ENCODE measurements around the gene TMPRSS13.
A peak's percentile ranks its signal among the peaks of the same experiment; 100 is the strongest.

Gene TMPRSS13

DNA sequence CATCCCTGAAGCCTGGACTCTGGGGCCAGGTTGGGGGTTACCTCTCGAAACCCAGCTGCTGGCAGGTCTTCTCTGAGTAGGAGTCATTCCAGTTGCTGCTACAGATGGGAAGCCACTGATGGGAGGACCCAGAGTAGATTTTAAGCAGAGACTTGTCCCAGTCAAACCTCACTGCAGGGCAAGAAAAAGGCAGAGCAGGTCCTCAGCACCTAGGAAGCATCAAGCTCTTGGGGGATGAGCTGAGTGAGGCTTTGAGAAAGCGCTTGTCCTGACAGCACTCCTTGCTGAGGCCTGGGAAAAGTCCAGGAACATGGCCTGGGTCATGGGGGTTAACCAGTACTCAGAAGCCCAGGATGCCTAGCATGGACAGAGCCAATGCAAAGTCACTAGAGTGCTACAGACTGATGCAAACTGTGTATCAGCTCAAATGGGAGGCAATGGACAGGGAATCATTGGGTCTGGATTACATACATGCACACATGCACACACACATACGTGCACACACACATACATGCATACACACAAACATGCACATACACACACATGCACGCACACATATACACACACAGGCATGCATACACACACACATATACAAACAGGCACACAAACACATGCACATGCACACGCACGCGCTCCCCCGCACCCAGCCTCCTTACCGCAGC, 15.3 kb downstream of the TMPRSS13 start:
- DNase-seq (ENCODE audit: low read depth in 2 of 2): no peak

DNA sequence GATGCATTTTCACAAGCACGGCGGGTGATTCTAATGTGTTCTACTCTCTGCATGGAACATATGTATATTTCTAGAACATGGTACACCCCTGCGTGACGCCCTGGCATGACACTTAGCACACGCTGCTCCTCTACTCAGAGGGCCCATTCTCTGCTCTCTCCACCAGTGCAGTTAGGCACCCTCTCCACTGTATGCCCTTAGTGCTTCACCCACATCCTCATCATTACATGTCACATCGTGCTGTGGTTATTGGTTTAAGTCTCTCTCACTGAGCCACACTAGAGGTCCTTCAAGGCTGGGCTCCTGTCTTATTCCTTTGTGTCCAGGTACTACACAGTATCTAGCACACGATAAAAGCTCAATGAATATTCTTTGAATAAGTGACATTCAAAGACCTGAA, 16.7 kb downstream of the TMPRSS13 start:
- no peak for DNase-seq (ENCODE audit: low read depth in 2 of 2)

DNA sequence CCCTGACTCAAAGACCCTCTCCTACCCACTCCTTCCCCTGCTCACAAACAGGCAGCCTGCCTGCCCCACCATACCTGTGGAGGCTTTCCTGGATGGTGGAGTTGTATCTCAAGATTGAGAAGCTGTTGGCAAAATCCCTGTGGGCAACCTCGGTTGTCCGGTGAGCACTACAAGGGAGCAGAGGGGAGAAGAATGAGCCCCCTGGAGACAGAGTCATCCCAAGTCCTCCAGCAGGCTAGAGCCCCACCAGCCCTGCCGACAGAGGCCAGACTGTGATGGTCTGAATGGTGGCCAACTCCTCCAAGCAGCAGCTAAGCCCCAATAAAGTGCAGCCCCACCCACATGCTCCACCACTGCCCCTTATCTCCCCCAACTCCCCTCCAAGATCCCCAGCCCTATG, 17.5 kb downstream of the TMPRSS13 start:
- DNase-seq (ENCODE audit: low read depth in 2 of 2): no peak

DNA sequence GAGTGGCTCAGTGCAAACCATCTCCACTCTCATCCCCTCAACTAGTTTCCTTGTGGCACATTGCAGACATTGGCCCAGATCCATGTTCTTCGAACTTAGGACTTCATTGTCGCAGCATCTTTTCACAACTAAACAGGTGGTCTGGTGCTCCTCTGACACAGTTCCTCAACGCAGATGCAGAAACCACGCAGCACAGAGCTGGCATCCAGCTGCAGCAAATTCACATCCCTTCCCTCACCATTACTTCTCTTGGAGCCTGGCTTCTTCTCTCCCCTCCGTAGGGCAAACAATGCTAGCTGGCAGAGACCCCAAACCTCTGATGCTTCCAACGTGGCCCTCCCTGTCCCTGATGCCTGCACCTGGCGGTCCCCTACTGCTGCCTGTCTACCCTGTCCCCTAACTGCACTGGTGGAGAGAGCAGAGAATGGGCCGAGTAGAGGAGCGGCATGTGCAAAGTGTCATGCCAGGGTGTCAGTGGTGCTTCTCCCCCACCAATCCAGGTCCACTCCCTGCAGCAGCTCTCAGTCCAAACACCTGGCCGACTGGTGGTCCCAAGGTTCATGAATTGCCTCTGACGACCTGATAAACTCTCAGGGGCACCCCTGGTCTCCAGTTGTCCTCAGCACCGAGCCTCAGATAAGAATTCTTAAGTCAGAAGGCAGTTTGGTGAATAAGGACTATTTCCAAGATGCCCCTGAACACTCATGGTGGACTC, 18.1 kb downstream of the TMPRSS13 start:
- no peak for DNase-seq (ENCODE audit: low read depth in 2 of 2)

DNA sequence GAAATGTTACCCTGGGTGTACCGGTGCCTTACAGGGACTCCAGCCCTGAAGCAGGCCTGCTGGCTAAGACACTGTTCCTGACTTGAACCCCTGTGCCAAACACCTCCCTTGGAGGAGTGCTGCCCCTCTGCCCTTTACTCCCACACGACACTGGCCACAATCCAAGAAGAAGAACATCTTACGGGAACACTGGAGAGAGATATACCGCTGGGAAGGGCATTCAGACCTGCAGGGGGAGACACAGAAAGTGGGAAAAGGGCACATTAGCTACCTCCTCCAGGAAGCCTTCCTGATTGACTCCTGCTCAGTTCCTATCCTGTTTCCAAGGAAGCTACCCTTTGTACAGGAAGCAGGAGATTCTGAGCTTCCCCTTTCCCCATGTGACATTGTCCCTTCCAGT, 18.7 kb downstream of the TMPRSS13 start:
- no peak for DNase-seq (ENCODE audit: low read depth in 2 of 2)

DNA sequence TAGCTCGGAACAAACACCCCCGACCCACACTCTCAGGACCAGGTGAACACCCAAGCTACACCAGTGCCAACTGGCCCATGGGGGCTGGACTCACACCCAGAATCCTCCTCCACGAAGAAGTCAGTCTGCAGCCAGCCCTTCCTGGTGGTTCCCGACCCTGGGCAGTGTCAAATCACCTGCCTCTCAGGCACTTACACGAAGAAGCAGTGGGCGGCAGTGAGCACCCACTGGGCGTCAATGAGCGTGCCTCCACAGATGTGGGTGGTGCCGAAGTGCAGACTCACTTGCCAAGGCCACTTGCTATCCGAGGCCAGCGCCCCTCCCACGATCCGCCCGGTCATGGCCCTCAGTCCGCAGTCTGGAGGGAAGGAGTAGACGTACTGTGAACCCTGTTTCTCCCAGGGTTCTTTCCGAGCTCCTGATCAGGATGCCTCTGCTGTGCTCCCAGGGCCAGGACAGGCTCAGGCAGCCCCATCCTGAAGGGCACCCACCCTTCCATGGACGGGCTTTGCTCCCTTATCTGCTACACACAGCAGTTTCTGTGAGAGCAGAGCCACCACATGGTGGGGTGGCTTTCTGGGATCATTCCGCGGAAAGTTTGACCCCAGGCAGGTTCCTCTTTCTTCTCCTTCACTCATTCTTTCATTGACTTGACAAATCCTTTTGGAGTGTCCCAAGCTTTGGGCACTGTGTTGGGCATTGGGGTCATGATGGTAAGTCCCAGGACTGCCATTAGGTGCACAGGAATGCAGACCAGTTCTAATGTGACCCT, 19.4 kb downstream of the TMPRSS13 start:
- no peak for DNase-seq (ENCODE audit: low read depth in 2 of 2)

DNA sequence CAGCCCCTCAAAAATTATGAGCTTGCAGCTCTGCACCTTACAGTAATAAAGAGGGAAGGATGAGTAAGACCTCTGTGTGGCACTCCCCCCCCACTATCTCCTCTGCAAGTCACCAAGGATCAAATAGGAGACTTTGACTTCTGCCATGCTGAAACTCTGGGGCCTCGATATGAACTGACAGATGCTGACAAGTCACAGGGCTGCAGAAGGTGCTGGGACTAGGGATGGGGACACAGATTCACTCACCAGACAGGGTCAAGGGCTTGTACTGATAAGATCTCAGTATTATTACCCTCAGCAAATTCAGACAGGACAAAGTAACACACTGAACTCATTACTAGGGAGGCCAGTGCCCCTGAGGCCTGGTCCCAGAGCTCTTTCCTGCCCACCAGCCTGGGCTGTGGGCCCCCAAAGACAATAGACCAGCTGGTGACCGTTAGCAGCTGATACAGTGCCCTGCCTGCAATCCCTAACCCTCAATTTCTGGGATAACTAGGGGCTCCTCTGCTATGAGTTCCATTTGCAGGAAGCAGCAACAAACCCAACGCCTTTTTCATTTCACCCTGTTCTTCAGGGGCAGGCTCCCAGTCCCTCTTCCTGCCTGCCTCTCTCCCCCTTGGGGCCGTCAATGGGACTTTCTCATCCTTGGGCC, 20.1 kb downstream of the TMPRSS13 start:
- DNase-seq (ENCODE audit: low read depth in 2 of 2): no peak

DNA sequence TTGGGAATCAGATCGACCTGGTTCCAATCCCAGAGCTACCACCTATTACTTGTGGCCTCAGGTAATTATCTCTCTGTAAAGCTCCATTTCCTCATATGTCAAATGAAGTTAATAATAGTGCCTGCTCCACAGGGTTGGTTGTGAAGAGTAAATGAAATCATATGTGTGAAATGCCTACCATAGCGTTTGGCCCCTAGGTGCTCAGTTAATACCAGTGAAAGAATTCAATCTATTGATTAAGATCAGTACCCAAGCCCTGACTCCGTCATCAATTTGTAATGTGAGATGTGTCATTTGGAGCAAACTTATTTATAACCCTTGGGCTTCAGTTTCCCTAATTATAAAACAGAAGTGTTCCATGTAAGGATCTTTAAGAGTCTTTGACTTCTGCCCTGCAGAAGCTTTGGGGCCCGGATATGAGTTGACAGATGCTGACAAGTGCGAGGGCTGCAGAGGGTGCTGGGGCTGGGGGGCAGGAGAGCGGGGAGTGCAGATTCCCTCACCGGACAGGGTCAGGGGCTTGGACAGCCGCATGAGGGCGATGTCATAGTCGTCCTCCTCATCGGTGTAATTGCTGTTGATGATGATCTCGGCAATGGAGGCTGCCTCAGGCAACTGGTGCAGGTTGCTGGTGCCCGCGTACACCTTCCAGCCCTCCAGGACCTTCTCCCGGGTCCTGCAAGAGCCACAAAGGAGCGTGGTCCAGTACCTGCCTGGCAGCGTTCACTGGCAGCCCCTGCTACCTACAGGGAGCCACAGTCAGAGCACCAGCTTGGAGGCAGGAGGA, 20.9 kb downstream of the TMPRSS13 start:
- no peak for DNase-seq (ENCODE audit: low read depth in 2 of 2)

DNA sequence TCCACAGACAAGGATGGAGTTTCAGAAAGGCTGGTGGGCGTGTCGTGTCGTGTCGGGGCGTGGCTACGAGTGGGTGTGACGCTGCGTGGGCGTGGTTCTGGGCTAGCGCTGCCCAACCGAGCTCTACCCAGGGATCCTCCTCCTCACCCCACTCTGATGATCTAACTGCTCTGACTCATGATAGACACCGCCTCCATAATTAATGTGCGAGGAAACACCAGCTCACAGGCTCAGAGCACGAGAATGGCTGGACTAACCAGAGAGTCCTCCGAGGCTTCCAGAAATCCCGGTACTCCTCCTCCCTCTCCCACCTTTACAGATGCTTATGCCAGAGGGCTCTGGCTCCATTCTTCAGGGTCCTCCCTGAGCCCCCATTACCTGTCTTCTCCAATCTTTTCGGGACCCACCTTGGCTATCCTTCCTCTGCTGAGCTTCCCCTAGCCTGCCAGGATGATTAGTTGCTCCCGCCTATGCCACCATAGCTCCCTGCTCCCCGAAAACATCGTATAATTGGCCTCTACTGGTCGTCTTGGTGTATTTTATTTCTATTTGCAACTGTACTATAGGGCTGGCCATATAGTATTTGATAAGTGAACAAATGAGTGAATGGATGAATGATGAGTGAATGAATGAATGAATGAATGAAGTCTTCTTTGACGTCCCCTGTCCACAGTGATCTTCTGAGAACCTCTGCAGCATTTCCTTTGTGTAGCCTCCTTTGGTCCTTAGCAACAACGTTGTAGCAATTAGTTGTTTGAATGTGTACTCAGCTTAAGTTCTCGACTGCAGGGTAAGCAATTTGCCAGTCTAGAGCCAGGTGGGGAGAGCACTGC, 21.7 kb downstream of the TMPRSS13 start:
- DNase-seq (ENCODE audit: low read depth in 2 of 2): peak; percentile 56 to 77

DNA sequence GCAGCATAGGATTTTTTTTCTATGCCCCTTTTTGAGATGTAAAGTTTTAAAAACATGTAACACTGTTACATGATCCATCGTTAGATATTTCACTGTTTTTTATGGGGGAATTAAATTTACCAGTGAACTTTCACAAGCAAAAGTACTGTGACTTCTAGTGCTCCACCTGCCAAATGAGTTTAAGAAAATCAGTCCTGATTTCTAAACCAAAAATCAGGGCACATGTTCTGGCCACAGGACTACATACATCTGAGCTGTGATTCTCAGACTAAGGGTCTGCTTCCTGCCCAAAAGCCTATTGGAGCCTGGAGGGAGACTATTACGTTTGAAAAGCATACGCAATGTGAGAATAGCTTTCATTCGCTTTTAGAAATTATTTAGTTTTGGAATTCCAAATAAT, 22.5 kb downstream of the TMPRSS13 start:
- DNase-seq (ENCODE audit: low read depth in 2 of 2): no peak

DNA sequence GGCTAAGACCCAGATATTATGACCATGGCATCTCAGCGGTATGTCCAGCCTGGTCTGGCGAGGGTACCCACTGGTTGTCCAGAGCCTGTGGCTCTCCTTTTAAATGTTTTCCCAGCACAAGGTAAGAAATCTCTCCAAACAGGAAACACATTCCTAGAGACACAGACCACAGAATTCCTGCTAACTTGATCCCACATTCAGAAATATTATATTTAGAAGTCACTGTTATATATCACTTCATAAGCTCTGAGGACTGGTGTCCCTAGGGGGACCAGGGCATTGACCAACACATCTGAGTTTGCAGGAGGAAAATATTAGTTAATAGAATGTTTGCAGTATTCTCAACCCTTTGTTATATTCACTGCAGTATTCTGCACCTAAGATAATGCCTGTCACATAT, 23.1 kb downstream of the TMPRSS13 start:
- no peak for DNase-seq (ENCODE audit: low read depth in 2 of 2)

DNA sequence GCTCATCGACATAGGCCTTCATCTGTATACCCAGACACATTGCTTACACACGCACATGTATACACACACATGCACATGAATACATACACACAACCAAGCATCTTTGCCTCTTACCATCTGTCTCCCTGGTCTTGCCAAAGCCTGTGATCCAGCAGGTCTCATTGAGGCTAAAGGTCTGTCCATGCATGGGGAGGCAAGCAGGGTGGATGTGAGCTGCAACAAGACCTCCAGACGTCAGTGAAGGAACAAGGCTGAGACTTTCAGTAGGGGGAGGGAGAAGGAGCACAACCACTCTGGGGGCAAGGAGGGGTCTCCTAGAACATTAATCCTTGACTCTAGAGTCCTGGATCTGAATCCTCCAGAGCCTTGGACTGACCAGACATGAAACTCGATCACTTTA, 23.7 kb downstream of the TMPRSS13 start:
- no peak for DNase-seq (ENCODE audit: low read depth in 2 of 2)

DNA sequence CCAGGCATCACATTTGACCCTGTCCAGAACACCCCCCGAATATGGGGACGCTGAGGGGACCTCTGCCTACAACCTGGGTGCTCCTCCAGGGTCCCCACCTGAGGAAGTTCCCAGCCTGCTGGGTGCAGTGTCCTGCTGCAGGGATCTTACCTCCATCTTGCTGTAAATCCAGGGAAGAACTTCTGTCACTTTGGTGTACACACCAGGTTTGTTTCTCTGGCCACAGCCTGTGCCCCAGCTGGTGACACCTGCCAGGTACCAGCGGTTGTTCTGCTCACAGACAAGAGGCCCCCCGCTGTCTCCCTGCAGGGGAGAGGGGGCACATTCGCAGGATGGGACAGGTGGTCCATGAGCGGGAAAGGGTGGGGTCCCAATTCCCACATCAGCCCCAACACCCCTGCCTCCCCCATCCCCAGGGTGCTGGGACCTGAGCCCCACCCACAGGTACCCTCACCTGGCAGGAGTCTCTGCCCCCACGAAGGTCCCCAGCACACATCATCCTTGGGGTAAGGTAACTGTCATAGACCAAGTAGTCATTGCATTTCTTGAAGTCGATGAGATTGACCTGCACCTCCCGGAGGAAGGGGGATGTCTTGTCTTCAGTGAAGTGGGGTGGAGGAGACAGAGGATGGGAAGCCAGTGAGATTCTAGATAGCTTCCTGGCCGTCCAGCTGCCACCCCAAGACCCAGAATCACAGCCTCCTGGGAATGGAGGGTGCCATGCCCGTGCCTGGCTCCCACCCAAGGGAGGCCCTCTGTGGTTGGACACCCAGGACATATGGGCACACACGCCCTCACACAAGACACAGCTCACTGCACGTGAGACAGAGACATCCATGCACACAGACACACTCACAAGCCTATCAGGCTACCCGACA, 25.5 kb downstream of the TMPRSS13 start:
- no peak for DNase-seq (ENCODE audit: low read depth in 2 of 2)

DNA sequence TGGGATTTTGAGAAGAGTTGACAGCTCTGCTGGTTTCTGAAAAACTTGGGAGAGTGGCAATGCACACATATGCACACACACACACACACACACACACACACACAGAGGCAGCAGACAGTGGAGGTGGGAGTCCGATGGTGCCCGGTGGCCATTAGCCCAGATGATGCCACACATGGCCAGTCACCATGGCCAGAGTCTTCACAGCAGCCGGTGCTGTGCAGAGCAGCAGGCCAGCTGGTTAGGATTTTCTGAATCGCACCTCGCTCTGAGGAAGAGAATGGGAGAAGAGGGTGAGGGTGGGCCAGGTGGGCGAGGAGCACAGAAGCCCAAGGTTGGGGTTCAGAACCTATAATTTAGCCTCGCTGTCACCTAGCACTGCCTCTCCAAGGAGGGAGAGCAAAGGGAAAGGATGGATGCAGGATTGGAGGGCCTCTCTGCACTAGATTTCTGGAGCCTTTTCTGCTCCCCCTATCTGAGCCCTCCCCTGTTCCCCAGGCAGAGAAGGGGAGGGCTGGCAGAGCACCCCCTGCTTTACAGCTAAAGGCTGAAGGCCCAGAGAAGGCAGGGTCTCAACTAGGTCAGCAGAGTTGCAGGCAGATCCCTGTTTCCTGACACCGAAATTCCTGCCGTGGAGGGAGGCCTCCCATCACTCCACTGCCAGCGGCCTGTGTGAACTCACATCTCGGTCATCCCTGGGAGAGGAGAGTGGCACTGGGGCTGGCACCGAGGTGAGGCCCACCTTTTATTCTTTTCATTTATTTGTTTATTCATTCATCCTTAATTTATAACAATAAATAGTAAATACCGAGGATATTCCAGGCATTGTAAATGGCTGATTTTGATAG, 27.0 kb downstream of the TMPRSS13 start:
- DNase-seq (ENCODE audit: low read depth in 2 of 2): no peak

DNA sequence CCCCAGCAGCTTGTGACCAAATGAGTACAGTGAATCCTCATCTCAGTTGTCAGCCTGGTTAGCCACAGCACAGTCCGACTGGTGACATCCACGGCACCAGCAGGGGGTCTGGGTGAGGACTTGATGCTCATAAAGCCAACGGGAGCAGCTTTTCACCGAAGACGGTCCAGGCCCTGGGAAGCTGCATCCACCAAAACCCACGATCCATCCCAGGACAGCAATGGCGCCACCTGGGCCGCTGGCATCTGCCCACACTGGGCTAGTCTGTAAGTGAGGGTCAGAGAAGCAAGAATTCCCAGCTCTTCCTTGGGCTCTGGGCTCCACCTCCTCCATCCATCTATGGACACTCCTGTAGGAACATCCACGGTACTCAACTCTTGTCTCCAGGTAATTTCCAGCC, 27.6 kb downstream of the TMPRSS13 start:
- no peak for DNase-seq (ENCODE audit: low read depth in 2 of 2)

DNA sequence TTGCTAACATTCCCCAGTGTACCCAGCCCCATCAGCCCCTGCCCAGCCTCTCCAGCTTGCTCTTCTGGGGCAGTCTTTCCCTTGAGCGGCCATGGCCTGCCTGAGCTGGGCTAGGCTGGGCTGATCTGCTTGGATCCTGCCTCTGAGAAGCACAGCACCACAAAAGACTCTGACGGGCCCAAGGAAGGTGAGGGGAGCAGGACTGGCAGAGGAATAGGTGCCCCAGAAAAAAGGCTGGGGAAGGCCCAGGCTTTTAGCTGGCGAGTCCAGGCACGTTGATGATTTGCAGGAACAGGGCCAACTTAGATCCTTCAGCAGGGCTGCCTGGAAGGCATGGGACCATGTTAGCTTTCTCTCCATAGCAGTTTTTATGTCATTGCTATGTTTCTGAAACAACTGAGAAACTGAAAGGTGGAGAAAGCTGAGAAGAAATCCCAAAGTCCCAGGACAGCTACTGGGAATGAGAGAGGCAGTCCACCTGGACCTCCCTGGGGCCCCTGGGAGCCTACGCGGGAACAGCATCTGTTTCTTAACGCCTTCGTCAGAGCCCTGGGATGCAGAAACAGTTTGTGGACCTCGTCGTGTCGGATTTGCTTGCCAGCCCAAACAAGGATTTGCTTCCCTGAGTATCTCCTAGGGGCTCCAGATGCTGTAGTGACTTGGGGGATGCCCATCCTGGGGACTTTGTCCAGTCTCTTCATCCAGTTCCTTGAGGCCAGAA, 28.3 kb downstream of the TMPRSS13 start:
- no peak for DNase-seq (ENCODE audit: low read depth in 2 of 2)

DNA sequence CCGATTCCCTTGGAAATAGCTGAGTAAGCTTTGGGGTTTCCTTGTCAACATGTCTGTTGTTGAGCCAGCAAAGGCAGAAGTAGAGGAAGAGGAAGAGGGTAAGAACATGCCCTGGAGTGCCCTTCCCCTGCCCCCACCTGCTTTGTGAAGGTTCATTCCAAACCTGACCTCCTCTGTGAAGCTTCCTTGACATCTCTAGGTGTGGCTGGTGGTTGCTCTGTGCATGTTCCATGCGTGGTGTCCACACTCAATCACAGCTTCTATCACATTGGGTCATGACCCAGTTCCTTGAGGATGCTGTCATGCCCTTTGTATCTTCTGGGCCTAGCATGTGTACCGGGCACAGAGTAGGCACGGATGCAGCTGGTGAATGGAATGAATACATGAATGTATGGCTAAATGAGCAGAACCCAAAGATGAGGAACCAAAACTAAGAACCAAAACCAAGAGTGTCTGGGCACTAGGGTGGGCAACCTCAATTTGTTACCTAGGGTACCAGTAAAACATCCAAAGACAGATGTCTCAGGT, 29.0 kb downstream of the TMPRSS13 start:
- no peak for DNase-seq (ENCODE audit: low read depth in 2 of 2)

DNA sequence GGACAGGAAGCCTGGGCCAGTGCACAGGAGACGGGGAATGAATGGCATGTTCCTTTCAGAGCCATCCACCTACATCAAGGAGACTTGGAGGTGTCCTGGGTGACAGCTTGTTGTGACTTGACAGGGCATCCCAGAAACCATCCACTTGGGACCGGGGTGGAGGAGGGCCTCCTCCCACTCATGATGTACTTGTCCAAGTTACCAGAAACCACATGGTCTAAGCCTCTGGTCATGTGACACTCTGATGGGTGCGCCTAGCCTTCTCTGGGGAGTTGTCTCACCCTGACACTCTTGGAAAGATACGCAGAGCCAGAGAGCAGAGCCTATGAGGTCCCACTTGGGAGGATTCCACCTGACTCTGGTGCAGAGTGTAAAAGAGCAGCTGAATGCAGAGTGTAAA, 31.1 kb downstream of the TMPRSS13 start:
- DNase-seq (ENCODE audit: low read depth in 2 of 2): no peak

Data from stimulated activated CD4-positive, alpha-beta T cell treated with anti-CD3 and anti-CD28 coated beads, Interleukin-4, amount 100 ng/mL, for 48 hours (primary cell).